Ammon's horn (tissue), 1 donor: Measurements from ENCODE around the gene PLEKHS1.
"Not testable (repeated sequence)": the region's sequence is repeated elsewhere in the genome, so short reads cannot be mapped to it uniquely, and the experiment has no call there.

Experiments used
- DNase-seq: peaks from one replicate; pipeline ENCODE4 v3.0.0-alpha.2; 2016; ENCODE audit warnings: low spot score

The PLEKHS1 gene

GRCh38 chr10:113791691-113792090 lies 40.2 kb downstream of the PLEKHS1 start:
- no peak for DNase-seq

DNA sequence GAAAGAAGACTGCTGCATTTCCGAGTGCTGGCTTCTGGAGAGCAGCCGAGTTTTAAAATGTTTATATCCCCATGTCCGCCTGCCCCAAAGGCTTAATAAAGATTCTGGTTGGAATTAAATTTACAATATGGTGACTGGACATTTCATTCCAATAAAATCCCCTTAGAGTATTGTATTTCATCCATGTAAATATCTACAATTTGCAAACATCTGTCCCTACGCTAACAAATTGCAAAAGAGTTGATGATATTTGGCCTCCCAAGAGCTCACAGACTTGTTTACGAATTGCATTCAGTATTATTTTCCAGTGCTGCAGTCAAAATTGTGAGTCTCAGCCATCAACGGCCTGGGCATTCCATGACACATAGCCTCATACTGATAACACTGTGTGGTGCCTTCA lies 50.1 kb downstream of the PLEKHS1 start:
- no peak for DNase-seq

GRCh38 chr10:113802997-113803396 lies 51.5 kb downstream of the PLEKHS1 start:
- DNase-seq = no peak

DNA sequence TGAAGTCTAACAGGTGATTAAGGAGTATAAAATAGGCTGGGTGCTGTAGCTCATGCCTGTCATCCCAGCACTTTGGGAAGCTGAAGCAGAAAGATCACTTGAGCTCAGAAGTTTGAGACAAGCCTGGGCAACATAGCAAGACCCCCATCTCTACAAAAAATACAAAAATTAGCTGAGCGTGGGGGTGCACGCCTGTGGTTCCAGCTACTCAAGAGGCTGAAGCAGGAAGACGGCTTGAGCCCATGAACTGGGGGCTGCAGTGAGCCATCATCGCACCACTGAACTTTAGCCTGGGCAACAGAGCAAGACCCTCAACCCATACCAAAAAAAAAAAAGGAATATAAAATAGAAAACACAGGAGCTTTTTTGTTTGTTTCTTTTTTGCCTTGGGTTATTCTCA lies 55.0 kb downstream of the PLEKHS1 start:
- DNase-seq = no peak

GRCh38 chr10:113808168-113808567 lies 56.7 kb downstream of the PLEKHS1 start:
- DNase-seq = no peak

DNA sequence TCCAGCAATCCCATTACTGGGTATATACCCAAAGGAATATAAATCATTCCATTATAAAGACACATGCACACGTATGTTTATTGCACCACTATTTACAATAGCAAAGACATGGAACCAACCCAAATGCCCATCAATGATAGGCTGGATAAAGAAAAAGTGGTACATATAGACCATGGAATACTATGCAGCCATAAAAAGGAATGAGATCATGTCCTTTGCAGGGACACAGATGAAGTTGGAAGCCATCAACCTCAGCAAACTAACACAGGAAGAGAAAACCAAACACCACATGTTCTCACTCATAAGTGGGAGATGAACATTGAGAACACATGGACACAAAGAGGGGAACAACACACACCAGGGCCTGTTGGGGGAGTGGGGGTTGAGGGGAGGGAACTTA lies 63.2 kb downstream of the PLEKHS1 start:
- not testable (repeated sequence) for DNase-seq

DNA sequence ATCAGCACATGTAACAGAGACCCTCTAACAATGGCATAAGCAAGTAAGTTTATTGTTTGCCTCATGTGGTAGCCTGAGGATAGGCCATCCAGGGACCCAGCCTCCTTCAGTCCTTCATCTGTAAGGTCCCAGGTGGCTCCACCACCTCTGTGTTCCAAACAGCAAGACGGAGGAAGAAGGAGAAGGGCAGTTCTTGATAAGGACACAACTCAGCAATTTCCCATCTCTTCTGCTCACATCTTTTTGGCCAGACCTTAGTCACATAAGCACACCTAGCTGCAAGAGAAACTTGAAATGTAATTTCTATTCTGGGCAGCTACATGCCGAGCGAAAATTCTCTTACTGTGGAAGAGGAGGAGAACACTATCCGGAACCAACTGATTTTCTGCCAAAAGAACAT lies 68.5 kb downstream of the PLEKHS1 start:
- no peak for DNase-seq

DNA sequence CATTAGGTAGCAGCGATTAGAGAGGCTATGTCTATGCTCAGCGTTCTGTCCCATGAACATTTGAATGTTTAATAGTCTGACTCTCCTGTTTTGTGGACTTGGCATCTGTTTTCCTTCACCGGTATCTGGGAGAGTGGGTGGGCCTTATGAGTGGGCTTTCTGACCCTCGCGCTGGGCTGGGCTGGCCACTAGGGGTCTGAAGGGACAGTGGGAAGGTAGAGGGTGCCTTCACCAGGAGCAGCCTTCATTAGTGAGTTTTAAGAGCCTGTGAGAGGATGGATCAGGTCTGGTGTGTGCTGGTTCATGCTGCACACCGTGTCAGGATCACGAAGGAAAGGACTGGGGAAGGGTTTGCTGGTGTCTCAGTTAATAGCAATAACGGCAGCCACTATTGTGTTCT lies 69.0 kb downstream of the PLEKHS1 start:
- DNase-seq = no peak

GRCh38 chr10:113821306-113821705 lies 69.8 kb downstream of the PLEKHS1 start:
- not testable (repeated sequence) for DNase-seq

DNA sequence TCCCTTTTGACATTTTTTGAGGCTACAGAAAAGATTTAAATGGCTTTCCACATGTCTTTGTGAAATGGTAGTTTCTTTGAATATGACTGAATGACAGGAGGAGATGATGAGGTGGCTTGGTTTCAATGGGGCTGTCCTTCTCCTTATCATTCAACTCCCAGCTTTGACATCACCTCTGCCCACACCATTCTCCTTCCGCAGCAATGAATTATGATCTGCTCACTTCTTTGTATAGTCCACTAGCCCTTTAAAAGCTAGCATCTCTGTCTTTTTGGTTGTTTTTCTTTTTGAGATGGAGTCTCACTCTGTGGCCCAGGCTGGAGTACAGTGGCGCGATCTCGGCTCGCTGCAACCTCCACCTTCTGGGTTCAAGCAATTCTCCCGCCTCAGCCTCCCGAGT lies 70.7 kb downstream of the PLEKHS1 start:
- no peak for DNase-seq

DNA sequence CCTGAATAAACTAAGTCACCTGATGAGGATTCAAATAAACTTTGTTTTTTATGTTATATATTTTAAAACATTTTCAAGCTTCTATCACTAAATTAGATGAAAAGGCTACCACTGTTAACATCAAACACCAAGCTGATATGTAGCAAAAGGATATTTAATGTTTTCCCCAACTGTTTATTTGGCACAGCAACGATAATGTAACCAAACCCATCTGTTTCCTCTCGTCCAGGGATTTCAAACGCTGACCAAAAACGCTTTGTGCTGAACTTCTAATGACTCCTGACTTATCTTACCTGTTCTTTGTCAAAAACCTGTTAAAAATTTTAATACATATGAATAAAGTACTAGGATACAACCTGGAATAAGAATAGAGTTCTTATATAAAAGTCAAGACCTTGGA lies 71.9 kb downstream of the PLEKHS1 start:
- no peak for DNase-seq

- no peak for DNase-seq
These were observed 74.3 kb downstream of the PLEKHS1 start for GRCh38 chr10:113825791-113826190.

- not testable (repeated sequence) for DNase-seq
These were observed 77.1 kb downstream of the PLEKHS1 start for GRCh38 chr10:113828567-113828966.
